Duodenal mucosa (tissue), 2 donors: Measurements from ENCODE around the gene EBF3.
"Not testable (repeated sequence)": the region's sequence is repeated elsewhere in the genome, so short reads cannot be mapped to it uniquely, and the experiment has no call there.

ENCODE experiments used
- H3K27ac ChIP-seq: one replicate; pipeline ENCODE4 v1.7.0; 2013; ENCODE audit warnings: low read depth, low read length
- H3K27me3 ChIP-seq, 2 donors: one replicate each; pipeline ENCODE4 v1.7.0; 2013; ENCODE audit warnings: low read length in 2 of 2, control low read depth in 1 of 2; ENCODE audit not compliant: insufficient read depth in 2 of 2, control insufficient read depth in 1 of 2
- H3K36me3 ChIP-seq, 2 donors: one replicate each; pipeline ENCODE4 v1.7.0; 2013; ENCODE audit warnings: low read length in 2 of 2, control low read depth in 1 of 2; ENCODE audit not compliant: insufficient read depth in 2 of 2, control insufficient read depth in 1 of 2
- H3K4me1 ChIP-seq, 2 donors: one replicate each; pipeline ENCODE4 v1.7.0; 2013; ENCODE audit warnings: low read length in 2 of 2, control low read depth in 1 of 2; ENCODE audit not compliant: insufficient read depth in 2 of 2, control insufficient read depth in 1 of 2
- H3K4me3 ChIP-seq, 2 donors: one replicate each; pipeline ENCODE4 v1.7.0; 2013; ENCODE audit warnings: low read length in 2 of 2, low read depth in 1 of 2
- H3K9ac ChIP-seq, 2 donors: one replicate each; pipeline ENCODE4 v1.7.0; 2013; ENCODE audit warnings: low read length in 2 of 2, low read depth in 1 of 2
- H3K9me3 ChIP-seq, 2 donors: one replicate each; pipeline ENCODE4 v1.7.0; 2013; ENCODE audit warnings: low read length in 2 of 2, control low read depth in 1 of 2; ENCODE audit not compliant: control insufficient read depth in 1 of 2

Gene EBF3

DNA sequence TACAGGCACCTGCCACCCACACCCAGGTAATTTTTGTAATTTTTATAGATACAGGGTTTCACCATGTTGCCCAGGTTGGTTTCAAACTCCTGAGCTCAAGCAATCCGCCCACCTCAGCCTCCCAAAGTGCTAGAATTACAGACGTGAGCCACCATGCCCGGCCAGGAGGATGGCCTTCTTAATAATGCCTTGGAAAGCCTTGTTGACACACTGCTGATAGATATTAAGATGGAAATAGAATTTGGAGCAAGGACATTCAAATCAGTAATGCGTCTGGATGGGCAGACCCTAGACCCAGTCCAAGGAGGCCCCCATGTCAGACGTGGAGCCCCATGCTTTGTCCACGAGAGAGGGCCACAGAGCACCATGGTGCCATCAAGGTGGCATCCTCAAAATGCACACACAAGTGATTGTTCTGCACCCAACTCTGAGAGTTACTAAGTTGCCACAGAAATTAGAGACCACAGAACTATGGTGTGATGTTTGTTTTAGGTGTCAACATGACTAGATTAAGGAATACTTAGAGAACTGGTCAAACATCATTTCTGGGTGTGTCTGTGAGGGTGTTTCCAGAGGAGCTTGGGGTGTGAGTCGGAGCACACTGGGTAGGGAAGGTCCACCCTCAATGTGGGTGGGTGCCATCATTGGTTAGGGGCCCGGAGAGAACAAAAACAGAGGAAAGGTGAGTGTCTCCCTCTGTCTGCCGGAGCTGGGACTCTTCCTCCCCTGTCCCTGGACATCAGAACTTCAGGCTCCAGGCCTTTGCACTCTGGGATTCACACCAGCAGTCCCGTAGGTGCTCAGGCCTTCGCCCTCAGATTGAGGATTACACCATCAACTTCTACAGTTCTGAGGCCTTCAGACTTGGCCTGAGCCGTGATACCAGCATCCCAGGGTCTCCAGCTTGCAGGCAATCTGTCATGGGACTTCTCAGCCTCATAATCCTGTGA is 34.5 kb downstream of the EBF3 start:
- Histone ChIP-seq H3K36me3 (no peaks in the 10 kb centered on the region), H3K27ac (no peak overlapping the region), H3K4me1 (no peaks in the 10 kb centered on the region), H3K4me3 (no peak overlapping the region), H3K9ac (no peak overlapping the region), H3K27me3 (peaks cover under 1 to 3% of the 10 kb centered on the region in 2 donors), H3K9me3 (no peaks in the 10 kb centered on the region)

DNA sequence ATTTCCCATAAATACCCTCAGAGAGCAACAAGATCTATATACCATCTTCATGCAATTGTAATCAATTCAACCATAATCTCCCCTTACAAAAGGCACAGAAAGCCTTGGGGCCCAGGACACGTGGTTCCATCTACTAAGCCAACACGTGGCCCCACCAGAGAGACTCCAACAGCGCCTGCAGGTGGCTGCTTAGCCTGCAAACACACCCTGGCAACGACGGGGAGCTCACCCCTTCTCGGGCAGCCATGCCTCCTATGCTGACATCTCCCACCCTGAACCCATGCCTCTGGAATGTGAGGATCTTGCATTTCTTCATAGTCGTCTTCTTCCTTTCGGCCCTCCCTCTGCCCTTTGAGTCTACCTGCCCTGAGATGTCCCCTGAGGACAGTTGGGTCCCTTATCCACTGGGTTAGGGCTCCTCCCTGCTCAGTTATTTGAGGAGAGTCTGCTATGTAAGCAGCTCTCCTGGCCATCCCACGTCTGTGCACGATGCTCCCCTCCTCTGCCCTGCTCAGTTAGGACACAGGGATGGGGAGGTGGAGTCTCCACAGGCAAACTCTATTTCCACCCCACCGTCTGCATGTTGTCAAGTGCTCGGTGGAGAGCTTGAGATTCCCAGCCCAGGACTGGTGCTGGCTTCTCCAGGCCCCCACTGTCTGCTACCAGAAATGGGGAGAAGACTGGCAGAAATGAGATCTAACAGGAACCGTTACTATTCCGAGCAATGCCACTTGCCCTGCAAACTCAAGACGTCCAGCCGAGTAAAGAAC is 36.5 kb downstream of the EBF3 start:
- peaks cover 0 to 3% of the 10 kb centered on the region in 2 donors for H3K27me3 ChIP-seq
- no peak overlapping the region for H3K9ac ChIP-seq
- no peak overlapping the region for H3K27ac ChIP-seq
- no peaks in the 10 kb centered on the region for H3K36me3 ChIP-seq
- H3K9me3 ChIP-seq: no peaks in the 10 kb centered on the region
- no peaks in the 10 kb centered on the region for H3K4me1 ChIP-seq
- no peak overlapping the region for H3K4me3 ChIP-seq

- H3K36me3 ChIP-seq: no peaks in the 10 kb centered on the region
These were observed 37.7 kb downstream of the EBF3 start for GRCh38 chr10:129926066-129927055.

DNA sequence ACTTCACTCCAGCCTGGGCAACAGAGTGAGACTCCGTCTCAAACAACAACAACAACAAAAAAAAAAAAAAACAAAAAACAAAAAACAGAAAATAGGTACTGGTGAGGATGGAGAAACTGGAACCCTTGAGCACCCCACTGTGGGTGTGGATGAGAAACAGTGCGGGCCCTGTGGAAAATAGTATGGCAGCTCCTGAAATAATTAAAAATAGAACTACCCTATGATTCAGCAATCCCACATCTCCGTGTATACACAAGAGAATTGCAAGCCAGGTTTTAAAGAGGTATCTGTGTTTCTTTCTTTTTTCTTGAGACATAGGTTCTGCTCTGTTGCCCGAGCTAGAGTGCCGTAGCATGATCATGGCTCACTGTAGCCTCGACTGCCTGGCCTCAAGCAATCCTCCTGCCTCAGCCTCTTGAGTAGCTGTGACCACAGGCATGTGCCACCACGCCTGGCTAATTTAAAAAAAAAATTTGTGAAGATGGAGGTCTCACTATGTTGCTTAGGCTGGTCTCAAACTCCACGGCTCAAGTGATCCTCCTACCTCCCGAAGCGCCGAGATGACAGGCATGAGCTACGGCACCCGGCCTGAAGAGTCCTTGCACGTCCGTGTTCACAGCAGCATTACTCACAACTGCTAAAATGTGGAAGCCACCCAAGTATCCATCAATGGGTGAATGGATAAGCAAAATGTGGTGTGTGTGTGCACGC is 39.5 kb downstream of the EBF3 start:
- Histone ChIP-seq H3K27ac (no peak overlapping the region), H3K27me3 (peaks cover 0 to 3% of the 10 kb centered on the region in 2 donors), H3K4me3 (no peak overlapping the region), H3K4me1 (no peaks in the 10 kb centered on the region), H3K36me3 (no peaks in the 10 kb centered on the region), H3K9ac (no peak overlapping the region), H3K9me3 (no peaks in the 10 kb centered on the region)

More at GRCh38 chr10:129926066-129927055, 37.7 kb downstream of the EBF3 start:
- H3K4me3 ChIP-seq: no peak overlapping the region
- no peak overlapping the region for H3K27ac ChIP-seq
- no peak overlapping the region for H3K9ac ChIP-seq
- H3K4me1 ChIP-seq: no peaks in the 10 kb centered on the region
- peaks cover 0 to 3% of the 10 kb centered on the region in 2 donors for H3K27me3 ChIP-seq
- no peaks in the 10 kb centered on the region for H3K9me3 ChIP-seq

DNA sequence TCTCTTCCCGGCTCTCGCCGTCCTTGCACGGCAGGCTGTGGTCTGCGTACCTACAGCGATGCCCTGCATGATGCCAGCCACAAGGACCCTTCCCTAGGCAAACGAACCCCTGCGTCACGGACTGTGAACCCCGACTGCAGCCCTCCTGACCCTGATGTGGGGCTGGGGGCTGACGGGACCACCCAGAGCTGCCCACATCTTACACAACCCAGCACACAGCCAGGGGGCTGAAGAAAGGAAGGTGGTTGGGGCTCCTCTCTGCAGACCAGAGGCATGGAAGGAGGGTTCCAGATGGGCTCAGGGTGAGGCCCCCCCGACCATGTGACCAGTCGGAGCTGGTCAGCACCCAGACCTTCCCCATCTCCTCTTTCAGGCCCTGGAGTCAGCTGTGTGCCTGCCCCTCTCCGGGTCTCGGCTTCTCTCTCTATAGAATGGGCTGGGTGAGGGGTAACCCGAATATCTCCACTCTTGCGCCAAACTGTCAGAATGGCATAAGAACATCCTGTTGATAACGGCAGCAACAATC is 41.4 kb downstream of the EBF3 start:
- Histone ChIP-seq H3K27ac (no peak overlapping the region), H3K9ac (no peak overlapping the region), H3K9me3 (no peaks in the 10 kb centered on the region), H3K27me3 (peaks cover 0 to 3% of the 10 kb centered on the region in 2 donors), H3K4me3 (no peak overlapping the region), H3K4me1 (no peaks in the 10 kb centered on the region), H3K36me3 (no peaks in the 10 kb centered on the region)

DNA sequence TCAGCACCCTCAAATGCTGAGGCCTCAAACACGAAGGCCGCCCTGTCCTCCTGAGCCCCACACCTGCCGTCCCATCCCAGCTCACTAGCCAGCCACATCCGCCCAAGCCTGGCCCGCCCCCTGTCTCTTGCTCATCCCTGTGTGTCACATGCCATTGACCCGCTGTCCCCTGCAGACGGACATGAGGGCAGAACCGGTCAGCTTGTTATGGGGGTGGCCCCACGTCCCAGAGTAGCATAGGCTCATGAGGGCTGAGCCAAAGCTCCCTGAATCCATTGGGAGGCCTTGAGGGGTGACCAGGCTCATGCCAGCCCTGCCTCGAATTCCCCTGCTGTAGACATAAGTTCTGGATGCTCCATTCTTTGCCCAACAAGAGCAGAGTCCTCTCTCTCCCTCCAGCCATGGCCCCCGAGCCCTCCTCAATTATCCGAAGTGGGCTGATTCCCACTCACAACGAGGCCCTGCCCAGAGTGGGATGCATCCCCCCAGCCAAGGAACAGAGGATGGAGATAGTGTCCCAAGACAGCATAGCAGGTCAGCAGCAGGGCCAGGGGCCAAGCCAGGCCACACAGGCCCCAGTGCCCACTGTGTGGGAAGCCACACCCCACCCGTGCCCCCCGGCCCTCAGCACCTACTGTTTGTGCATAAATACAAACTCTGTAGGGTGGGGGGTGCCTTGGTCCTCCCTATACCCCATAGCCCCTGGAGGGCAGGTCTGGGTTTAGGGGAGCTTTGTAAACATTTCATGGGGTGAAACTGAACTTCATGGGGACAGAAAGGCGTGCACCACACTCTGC is 42.1 kb downstream of the EBF3 start:
- Histone ChIP-seq H3K4me1 (no peaks in the 10 kb centered on the region), H3K4me3 (no peak overlapping the region), H3K27ac (no peak overlapping the region), H3K36me3 (no peaks in the 10 kb centered on the region), H3K9me3 (no peaks in the 10 kb centered on the region), H3K27me3 (no peaks in the 10 kb centered on the region), H3K9ac (no peak overlapping the region)

GRCh38 chr10:129921065-129921670 is 42.9 kb downstream of the EBF3 start:
- Histone ChIP-seq H3K4me1 (no peaks in the 10 kb centered on the region), H3K4me3 (no peak overlapping the region), H3K27me3 (no peaks in the 10 kb centered on the region), H3K9ac (no peak overlapping the region), H3K36me3 (no peaks in the 10 kb centered on the region), H3K27ac (no peak overlapping the region), H3K9me3 (no peaks in the 10 kb centered on the region)

DNA sequence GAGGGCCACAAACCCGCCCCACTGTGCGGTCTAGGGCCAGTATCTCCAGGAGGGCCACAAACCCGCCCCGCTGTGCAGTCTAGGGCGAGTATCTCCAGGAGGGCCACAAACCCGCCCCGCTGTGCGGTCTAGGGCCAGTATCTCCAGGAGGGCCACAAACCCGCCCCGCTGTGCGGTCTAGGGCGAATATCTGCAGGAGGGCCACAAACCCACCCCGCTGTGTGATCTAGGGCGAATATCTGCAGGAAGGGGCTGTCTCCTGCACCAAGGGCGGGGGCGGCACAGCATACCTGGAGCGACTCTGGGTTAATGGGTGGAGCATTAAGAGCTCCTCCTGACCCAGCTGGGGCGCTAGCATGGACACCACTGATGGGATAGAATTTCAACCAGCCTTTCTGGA is 43.9 kb downstream of the EBF3 start:
- not testable (repeated sequence) for H3K4me3 ChIP-seq, H3K36me3 ChIP-seq, H3K27me3 ChIP-seq, H3K4me1 ChIP-seq, H3K9me3 ChIP-seq, H3K9ac ChIP-seq, H3K27ac ChIP-seq
